Measurements from ENCODE around the gene ABL1. TPM values are rescaled to one million over a fixed set of nuclear protein-coding genes. Genes with fewer than 3 reads are reported as not detected.

Gene ABL1
- total RNA-seq (ENCODE audit: unreplicated experiment) = 121 TPM
- long read RNA-seq, partial matches to known transcripts = 0 of 2 reads
- long read RNA-seq, other reads (novel, unspliced or antisense) = 2 of 2 reads

DNA sequence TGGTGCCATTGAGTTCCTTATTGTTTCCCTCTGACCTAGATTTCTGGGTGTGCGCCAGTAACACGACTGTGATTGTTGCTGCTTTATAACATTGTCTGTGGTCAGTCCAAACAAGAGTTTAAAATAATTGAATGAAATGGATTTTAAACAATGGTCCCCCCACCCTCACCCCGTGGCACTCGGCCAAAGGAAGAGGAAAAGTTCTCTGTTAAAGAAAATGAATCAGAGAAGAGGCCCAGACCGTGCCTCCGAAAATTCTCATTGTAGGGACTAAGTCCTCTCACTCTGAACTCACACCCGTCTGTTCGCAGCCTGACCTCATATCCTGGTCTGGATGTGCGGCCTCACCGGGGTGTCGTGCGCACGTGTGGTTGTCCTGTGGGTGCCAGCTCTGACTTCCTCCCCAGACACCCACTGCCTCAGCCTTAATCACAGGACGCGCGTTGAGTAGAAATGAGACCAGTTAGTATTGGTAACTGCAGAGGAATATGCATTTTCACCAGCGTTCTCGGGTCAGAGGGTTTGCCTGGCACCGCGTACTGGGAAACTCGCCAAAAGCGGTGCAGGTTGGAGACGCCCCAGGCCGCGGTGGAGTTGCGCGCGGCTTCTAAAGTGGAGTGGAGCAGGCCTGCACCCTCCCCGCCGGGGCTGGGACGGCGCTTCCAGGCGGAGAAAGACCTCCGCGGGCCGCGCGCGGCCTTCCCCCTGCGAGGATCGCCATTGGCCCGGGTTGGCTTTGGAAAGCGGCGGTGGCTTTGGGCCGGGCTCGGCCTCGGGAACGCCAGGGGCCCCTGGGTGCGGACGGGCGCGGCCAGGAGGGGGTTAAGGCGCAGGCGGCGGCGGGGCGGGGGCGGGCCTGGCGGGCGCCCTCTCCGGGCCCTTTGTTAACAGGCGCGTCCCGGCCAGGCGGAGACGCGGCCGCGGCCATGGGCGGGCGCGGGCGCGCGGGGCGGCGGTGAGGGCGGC lies at the start of gene ABL1:
ABL1 (plus strand) TSS at position 884 of the 966 bp plus-strand sequence. CDS start 193 bp downstream, outside the sequence.
- Mint-ChIP-seq H3K4me3 (ENCODE audit: unreplicated experiment) (peak within 1 kb of the TSS; percentile 99), H3K27me3 (ENCODE audit: unreplicated experiment) (peaks cover 8% of the 10 kb centered on the region), H3K36me3 (ENCODE audit: low read depth, unreplicated experiment) (peaks cover under 1% of the 10 kb centered on the region), H3K4me1 (ENCODE audit: unreplicated experiment) (peaks cover 49% of the 10 kb centered on the region), H3K27ac (ENCODE audit: unreplicated experiment) (peak within 1 kb of the TSS; percentile 97), H3K9me3 (ENCODE audit: unreplicated experiment) (no peaks in the 10 kb centered on the region)
- TF ChIP-seq, protein P1, sequence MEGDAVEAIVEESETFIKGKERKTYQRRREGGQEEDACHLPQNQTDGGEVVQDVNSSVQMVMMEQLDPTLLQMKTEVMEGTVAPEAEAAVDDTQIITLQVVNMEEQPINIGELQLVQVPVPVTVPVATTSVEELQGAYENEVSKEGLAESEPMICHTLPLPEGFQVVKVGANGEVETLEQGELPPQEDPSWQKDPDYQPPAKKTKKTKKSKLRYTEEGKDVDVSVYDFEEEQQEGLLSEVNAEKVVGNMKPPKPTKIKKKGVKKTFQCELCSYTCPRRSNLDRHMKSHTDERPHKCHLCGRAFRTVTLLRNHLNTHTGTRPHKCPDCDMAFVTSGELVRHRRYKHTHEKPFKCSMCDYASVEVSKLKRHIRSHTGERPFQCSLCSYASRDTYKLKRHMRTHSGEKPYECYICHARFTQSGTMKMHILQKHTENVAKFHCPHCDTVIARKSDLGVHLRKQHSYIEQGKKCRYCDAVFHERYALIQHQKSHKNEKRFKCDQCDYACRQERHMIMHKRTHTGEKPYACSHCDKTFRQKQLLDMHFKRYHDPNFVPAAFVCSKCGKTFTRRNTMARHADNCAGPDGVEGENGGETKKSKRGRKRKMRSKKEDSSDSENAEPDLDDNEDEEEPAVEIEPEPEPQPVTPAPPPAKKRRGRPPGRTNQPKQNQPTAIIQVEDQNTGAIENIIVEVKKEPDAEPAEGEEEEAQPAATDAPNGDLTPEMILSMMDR (IDR thresholded peaks at IDR 0.05; ENCODE audit: unreplicated experiment) = no peak
- DNase-seq (ENCODE audit: low spot score) = peak; percentile 70

GRCh38 chr9:130785940-130786508 lies 49.0 kb upstream of the ABL1 start:
- H3K9me3 Mint-ChIP-seq (ENCODE audit: unreplicated experiment) = peaks cover 6% of the 10 kb centered on the region
- peaks cover 9% of the 10 kb centered on the region for H3K4me1 Mint-ChIP-seq (ENCODE audit: unreplicated experiment)
- TF ChIP-seq, protein P1 (IDR thresholded peaks at IDR 0.05; ENCODE audit: unreplicated experiment) = no peak
- H3K27ac Mint-ChIP-seq (ENCODE audit: unreplicated experiment) = no peak overlapping the region
- H3K27me3 Mint-ChIP-seq (ENCODE audit: unreplicated experiment) = peaks cover 2% of the 10 kb centered on the region
- H3K4me3 Mint-ChIP-seq (ENCODE audit: unreplicated experiment) = no peak overlapping the region
- peaks cover 20% of the 10 kb centered on the region for H3K36me3 Mint-ChIP-seq (ENCODE audit: low read depth, unreplicated experiment)
- DNase-seq (ENCODE audit: low spot score) = no peak

- DNase-seq (ENCODE audit: low spot score) = no peak
- Mint-ChIP-seq H3K4me3 (ENCODE audit: unreplicated experiment) (no peak overlapping the region), H3K36me3 (ENCODE audit: low read depth, unreplicated experiment) (peaks cover 20% of the 10 kb centered on the region), H3K27me3 (ENCODE audit: unreplicated experiment) (peaks cover 5% of the 10 kb centered on the region), H3K9me3 (ENCODE audit: unreplicated experiment) (peaks cover 6% of the 10 kb centered on the region), H3K4me1 (ENCODE audit: unreplicated experiment) (peaks cover 11% of the 10 kb centered on the region), H3K27ac (ENCODE audit: unreplicated experiment) (no peak overlapping the region)
- TF ChIP-seq, protein P1 (IDR thresholded peaks at IDR 0.05; ENCODE audit: unreplicated experiment) = no peak
These were observed 48.5 kb upstream of the ABL1 start for GRCh38 chr9:130786526-130786925.

GRCh38 chr9:130789747-130790672 lies 45.0 kb upstream of the ABL1 start:
- no peak overlapping the region for H3K4me3 Mint-ChIP-seq (ENCODE audit: unreplicated experiment)
- no peak overlapping the region for H3K27ac Mint-ChIP-seq (ENCODE audit: unreplicated experiment)
- no peak for DNase-seq (ENCODE audit: low spot score)
- peaks cover 18% of the 10 kb centered on the region for H3K4me1 Mint-ChIP-seq (ENCODE audit: unreplicated experiment)
- peaks cover 6% of the 10 kb centered on the region for H3K9me3 Mint-ChIP-seq (ENCODE audit: unreplicated experiment)
- TF ChIP-seq, protein P1 (IDR thresholded peaks at IDR 0.05; ENCODE audit: unreplicated experiment) = no peak
- peaks cover 24% of the 10 kb centered on the region for H3K36me3 Mint-ChIP-seq (ENCODE audit: low read depth, unreplicated experiment)
- H3K27me3 Mint-ChIP-seq (ENCODE audit: unreplicated experiment) = peaks cover 5% of the 10 kb centered on the region

All from endothelial cell (in vitro differentiated cells).